K562 (cell line): ENCODE results near the gene TBC1D25. TPM values are rescaled to one million over a fixed set of nuclear protein-coding genes. Genes with fewer than 3 reads are reported as not detected.

Experiments used
- ATAC-seq: fragments of 200-7000 bp; cut with Tn5 transposase; 3 replicates; pipeline ENCODE4 v1.9.1; 2020; ENCODE audit warnings: moderate library complexity
- BruUV-seq: library from RNA; stranded (reverse); fragments of 400-500 nt; replicated peaks from 2 replicates; lab custom pipeline; 2021; lab: Mats Ljungman, UMichigan
- CTCF ChIA-PET: fragments of 300-600 bp; formaldehyde crosslinking; extraction: SDS; loops from one replicate; lab custom pipeline; 2021; ENCODE audit warnings: low intra/inter-chr PET ratio; lab: Yijun Ruan, JAX
- POLR2A ChIA-PET: fragments of 300-600, 350-650 bp; sonication (Branson Sonifier 250); formaldehyde crosslinking; extraction: SDS; loops from one replicate; lab custom pipeline; 2021; ENCODE audit warnings: antibody characterized with exemption, inconsistent platforms; lab: Yijun Ruan, JAX
- DNase-seq, 4 experiments: peaks; one replicate each; pipeline versions ENCODE4 v3.0.0 to v3.0.0-alpha.2; 2011 to 2018; ENCODE audit warnings: low spot score in 3 of 4, mixed read lengths in 3 of 4; ENCODE audit errors: extremely low read depth in 1 of 4
- FAIRE-seq: peaks from 2 replicates; lab custom pipeline; 2011; peaks lifted over from hg19 to GRCh38; lab: Jason Lieb, UNC
- H2AFZ ChIP-seq: 2 replicates; pipeline ENCODE4 v1.6.0; 2011; ENCODE audit warnings: low read depth, low read length, control low read depth, inconsistent platforms
- H3K27ac ChIP-seq: fragments of 200-600 bp; 3 replicates; pipeline ENCODE4 v1.8.0; 2011; ENCODE audit warnings: low read depth, mild to moderate bottlenecking, control low read depth, inconsistent platforms, low read length, moderate library complexity, mixed read lengths; ENCODE audit errors: extremely low read depth
- H3K27me3 ChIP-seq, 2 experiments: fragments of 300-600 bp in 1 of 2; 2 replicates in 1 of 2; 3 replicates in 1 of 2; pipeline versions ENCODE4 v1.6.0 to v1.8.0; 2011; ENCODE audit warnings: inconsistent platforms in 2 of 2, low read length in 2 of 2, mild to moderate bottlenecking in 1 of 2, mixed read lengths in 1 of 2, moderate library complexity in 1 of 2; ENCODE audit not compliant: control insufficient read depth in 2 of 2, insufficient read depth in 2 of 2
- H3K36me3 ChIP-seq: fragments of 300-600 bp; 3 replicates; pipeline ENCODE4 v1.8.0; 2011; ENCODE audit warnings: mild to moderate bottlenecking, low read length, inconsistent platforms; ENCODE audit not compliant: control insufficient read depth, insufficient read depth
- H3K4me1 ChIP-seq, 2 experiments: fragments of 200-600 bp in 1 of 2; replicated peaks in 1 of 2; 2 replicates in 1 of 2; 3 replicates in 1 of 2; pipeline versions ENCODE4 v1.5.1 to v1.8.0; 2011; ENCODE audit warnings: inconsistent platforms in 2 of 2, low read length in 2 of 2, mild to moderate bottlenecking in 1 of 2, mixed read lengths in 1 of 2, moderate library complexity in 1 of 2; ENCODE audit not compliant: control insufficient read depth in 2 of 2, insufficient read depth in 2 of 2
- H3K4me2 ChIP-seq: 2 replicates; pipeline ENCODE4 v1.6.1; 2011; ENCODE audit warnings: low read length, control low read depth, inconsistent platforms, mixed read lengths; ENCODE audit not compliant: insufficient read depth
- H3K4me3 ChIP-seq: fragments of 200-600 bp; sonication (generic), shearing (Covaris generic); 2 replicates; pipeline ENCODE4 v1.5.1; 2016; ENCODE audit warnings: control low read depth, inconsistent platforms
- H3K79me2 ChIP-seq: fragments of 200-600 bp; 3 replicates; pipeline ENCODE4 v1.8.0; 2011; ENCODE audit warnings: low read length, inconsistent platforms; ENCODE audit not compliant: control insufficient read depth, insufficient read depth
- H3K9ac ChIP-seq, 2 experiments: 2 replicates each; pipeline versions ENCODE4 v1.6.0 to v1.6.1; 2011; ENCODE audit warnings: low read depth in 2 of 2, low read length in 2 of 2, control low read depth in 1 of 2, inconsistent platforms in 1 of 2, mild to moderate bottlenecking in 1 of 2, mixed read lengths in 1 of 2; ENCODE audit not compliant: insufficient read depth in 1 of 2
- H3K9me1 ChIP-seq: one replicate; pipeline ENCODE4 v1.6.0; 2011; ENCODE audit warnings: inconsistent platforms, mild to moderate bottlenecking, low read length, moderate library complexity; ENCODE audit not compliant: control insufficient read depth, insufficient read depth
- H3K9me3 ChIP-seq: replicated peaks from 2 replicates; pipeline ENCODE4 v1.5.1; 2011; ENCODE audit warnings: low read depth, low read length, inconsistent platforms; ENCODE audit not compliant: control insufficient read depth, insufficient read depth
- H4K20me1 ChIP-seq: replicated peaks from 2 replicates; pipeline ENCODE4 v1.6.1; 2011; ENCODE audit warnings: low read length, inconsistent platforms, mixed read lengths; ENCODE audit not compliant: control insufficient read depth, insufficient read depth
- ARID1B ChIP-seq: fragments of 450-650 bp; IDR thresholded peaks from 2 replicates; pipeline ENCODE4 v1.6.1; 2016; ENCODE audit warnings: antibody characterized with exemption, mild to moderate bottlenecking, inconsistent platforms
- CBFA2T3 ChIP-seq: fragments of 450-650 bp; IDR thresholded peaks from 2 replicates; pipeline ENCODE4 v1.6.1; 2017
- CCNT2 ChIP-seq: IDR thresholded peaks from 2 replicates; pipeline ENCODE4 v1.6.1; 2011; ENCODE audit warnings: borderline replicate concordance, low read depth, mild to moderate bottlenecking, moderate library complexity, mixed read lengths, low read length; ENCODE audit not compliant: insufficient read length; ENCODE audit errors: extremely low read depth
- DPF2 ChIP-seq: fragments of 450-650 bp; IDR thresholded peaks from 2 replicates; pipeline ENCODE4 v1.6.1; 2016
- FOSL1 ChIP-seq: fragments of 200-800 bp; sonication (Bioruptor generic); conservative IDR thresholded peaks from 2 replicates; pipeline ENCODE4 v1.6.1; 2016; ENCODE audit warnings: missing genetic modification characterization, missing compliant biosample characterization
- ID3 ChIP-seq, 2 experiments: fragments of 250-450 bp in 1 of 2; fragments of 450-650 bp in 1 of 2; sonication (Bioruptor Pico) in 1 of 2; IDR thresholded peaks; 2 replicates each; pipeline versions ENCODE4 v1.6.1 to v1.8.0; 2016 to 2021; ENCODE audit warnings: mild to moderate bottlenecking in 2 of 2, moderate library complexity in 2 of 2, missing compliant biosample characterization in 1 of 2, missing genetic modification characterization in 1 of 2
- NR1H2 ChIP-seq: sonication (generic); formaldehyde crosslinking; IDR thresholded peaks from 2 replicates; pipeline ENCODE4 v1.4.0; 2020; ENCODE audit warnings: mild to moderate bottlenecking, missing genetic modification reagents
- PPARD ChIP-seq: fragments of 250-450 bp; sonication (Bioruptor Pico); IDR thresholded peaks from 2 replicates; pipeline ENCODE4 v1.8.0; 2022; ENCODE audit warnings: inconsistent platforms, mild to moderate bottlenecking, moderate library complexity
- PTRF ChIP-seq: fragments of 450-650 bp; IDR thresholded peaks from 2 replicates; pipeline ENCODE4 v1.6.1; 2016; ENCODE audit warnings: mild to moderate bottlenecking, missing genetic modification characterization, missing compliant biosample characterization
- RB1 ChIP-seq: fragments of 450-650 bp; IDR thresholded peaks from 2 replicates; pipeline ENCODE4 v1.6.1; 2017; ENCODE audit warnings: low read depth, mild to moderate bottlenecking
- ZBTB7A ChIP-seq: IDR thresholded peaks from 2 replicates; pipeline ENCODE4 v1.6.1; 2011; ENCODE audit warnings: low read depth, mild to moderate bottlenecking, low read length, moderate library complexity, borderline replicate concordance; ENCODE audit not compliant: control insufficient read depth
- ZKSCAN8 ChIP-seq: fragments of 200-800 bp; sonication (Bioruptor generic); IDR thresholded peaks from 2 replicates; pipeline ENCODE4 v1.6.1; 2016; ENCODE audit warnings: missing genetic modification characterization, missing compliant biosample characterization
- ZNF316 ChIP-seq: fragments of 450-650 bp; IDR thresholded peaks from 2 replicates; pipeline ENCODE4 v1.6.1; 2016
- ZNF696 ChIP-seq: fragments of 250-450 bp; sonication (Bioruptor Pico); conservative IDR thresholded peaks from 2 replicates; pipeline ENCODE4 v1.4.0; 2020; ENCODE audit warnings: mild to moderate bottlenecking, moderate library complexity
- WGBS: fragments of 100-300 bp; shearing (Covaris generic); methylation state at CpG from one replicate; pipeline ENCODE4 v1.1.6; 2016; ENCODE audit warnings: low coverage, mixed read lengths; ENCODE audit not compliant: insufficient coverage; ENCODE audit errors: missing lambda C conversion rate; 5-methylcytosine and 5-hydroxymethylcytosine counted together
- in situ Hi-C: fragments of 300-500 bp; cut with MboI; formaldehyde crosslinking; loops from 4 replicates; pipeline ENCODE4 v1.15.0; 2018; ENCODE audit warnings: inconsistent platforms, mixed read lengths
- intact Hi-C: fragments of 100-400 bp; cut with micrococcal nuclease; formaldehyde crosslinking; loops from 2 replicates; pipeline ENCODE4 v1.14.2; 2022
- polyA plus RNA-seq, 8 experiments: library from polyadenylated mRNA; depleted of rRNA in 4 of 8; stranded (reverse) in 5 of 8; unstranded in 3 of 8; fragments of >200 nt; fragmentation: Nextera tagmentation in 2 of 8; fragmentation: Illumina TruSeq in 1 of 8; extraction: Ambion mirVana in 2 of 8; extraction: Trizol in 1 of 8; gene quantifications; 2 replicates each; pipeline versions ENCODE4 v1.2.1 to v1.2.3, GENCODE V29; 2011 to 2014; ENCODE audit warnings: inconsistent platforms in 1 of 8, missing spikeins in 1 of 8
- total RNA-seq, 7 experiments: library from RNA; depleted of rRNA in 6 of 7; stranded (reverse); fragments of >200 nt in 6 of 7; fragmentation: Illumina TruSeq in 2 of 7; extraction: Trizol in 2 of 7; gene quantifications; 2 replicates each; pipeline versions ENCODE4 v1.2.1 to v1.2.3, GENCODE V29; 2011 to 2021; ENCODE audit warnings: low replicate concordance in 1 of 7

The TBC1D25 gene
- total and polyA plus RNA-seq, 9 of the 15 experiments (the other 6 are each of a cell fraction or from before 2014, with no cell fraction given): 0.62 to 10.6 (median 3.9) TPM

- in situ Hi-C loops: no loop called here
- intact Hi-C loops: no loop called here
Observed at GRCh38 chrX:48512371-48512935, 27.1 kb upstream of the TBC1D25 start.

GRCh38 chrX:48513670-48514069, 25.8 kb upstream of the TBC1D25 start:
- Histone ChIP-seq H2AFZ (0 out of 2 replicates have a peak overlapping the region, but pooled peaks have one; percentile 5), H3K4me1 (peaks cover 17 to 42% of the 10 kb centered on the region in 2 experiments; a peak in 4 of 5 replicates), H4K20me1 (no peaks in the 10 kb centered on the region), H3K9me1 (peaks cover 4% of the 10 kb centered on the region), H3K27me3 (no peaks in the 10 kb centered on the region), H3K4me2 (peak overlapping the region; percentile 36), H3K79me2 (no peaks in the 10 kb centered on the region), H3K36me3 (no peaks in the 10 kb centered on the region; the same call in 2 of the 3 replicates), H3K9me3 (no peaks in the 10 kb centered on the region), H3K27ac (no peak overlapping the region), H3K9ac (peak overlapping the region in 1 of 2 experiments; percentile 64; a peak in 1 of 4 replicates), H3K4me3 (no peak overlapping the region)
- no TSS peak for BruUV-seq
- ATAC-seq (peak; percentile 32), DNase-seq (peak; percentile 18 to 43 (median 26)), FAIRE-seq (no peak)
- POLR2A ChIA-PET: no interaction called here
- intact Hi-C loops (no loop called here), in situ Hi-C loops (no loop called here)
- 5% methylated on average over 4 of the region's 4 CpGs for WGBS
- CTCF ChIA-PET: no interaction called here
- TF ChIP-seq NR1H2 (CRISPR knock-in tag): no peak
- 0 out of 2 replicates have a peak, but pooled peaks have one; percentile 4 for TF ChIP-seq ZBTB7A
- peak; percentile 25; the same call in 1 of the 2 replicates for TF ChIP-seq FOSL1 (tag)
- no peak for TF ChIP-seq RB1
- TF ChIP-seq PTRF: no peak
- TF ChIP-seq ID3 (CRISPR knock-in tag; IDR thresholded peaks at IDR 0.05): no peak
- no peak for TF ChIP-seq ID3 (tag; IDR thresholded peaks at IDR 0.05)
- no peak for TF ChIP-seq CCNT2
- TF ChIP-seq ZKSCAN8: no peak
- peak; percentile 62 for TF ChIP-seq ZNF316
- TF ChIP-seq CBFA2T3: peak; percentile 42; the same call in 1 of the 2 replicates
- peak; percentile 32; the same call in 1 of the 2 replicates for TF ChIP-seq DPF2
- TF ChIP-seq ARID1B: 0 out of 2 replicates have a peak, but pooled peaks have one; percentile 33
- no peak for TF ChIP-seq PPARD (CRISPR knock-in tag)

More at GRCh38 chrX:48512371-48512935, 27.1 kb upstream of the TBC1D25 start:
- H3K9me3 ChIP-seq: no peaks in the 10 kb centered on the region
- ChIA-PET CTCF (no interaction called here), POLR2A (no interaction called here)
- no peak overlapping the region for H2AFZ ChIP-seq
- H4K20me1 ChIP-seq: no peaks in the 10 kb centered on the region
- FAIRE-seq: no peak
- no peak overlapping the region for H3K9ac ChIP-seq
- no peak for DNase-seq
- H3K4me3 ChIP-seq: no peak overlapping the region
- H3K27me3 ChIP-seq: no peaks in the 10 kb centered on the region
- no peak for ATAC-seq
- no peak overlapping the region for H3K4me2 ChIP-seq
- peaks cover 17 to 47% of the 10 kb centered on the region in 2 experiments; a peak in 4 of 5 replicates for H3K4me1 ChIP-seq
- BruUV-seq: no TSS peak
- 73% methylated on average over 13 of the region's 20 CpGs for WGBS
- peaks cover 5% of the 10 kb centered on the region; the same call in 2 of the 3 replicates for H3K79me2 ChIP-seq
- H3K9me1 ChIP-seq: peaks cover 4% of the 10 kb centered on the region
- no peak for TF ChIP-seq ZNF696 (CRISPR knock-in tag)
- no peak overlapping the region for H3K27ac ChIP-seq
- no peaks in the 10 kb centered on the region; the same call in 2 of the 3 replicates for H3K36me3 ChIP-seq
